Stimulated activated CD4-positive, alpha-beta T cell treated with anti-CD3 and anti-CD28 coated beads, Interleukin-15, amount 100 ng/mL, for 48 hours (primary cell): ENCODE results near the gene PRDM2.
"Not testable (repeated sequence)": the region's sequence is repeated elsewhere in the genome, so short reads cannot be mapped to it uniquely, and the experiment has no call there.

Experiments
- DNase-seq, 2 donors: peaks; one replicate each; pipeline ENCODE4 v3.0.0-alpha.2; 2020; ENCODE audit warnings: low read depth in 2 of 2

The PRDM2 gene, protein sequence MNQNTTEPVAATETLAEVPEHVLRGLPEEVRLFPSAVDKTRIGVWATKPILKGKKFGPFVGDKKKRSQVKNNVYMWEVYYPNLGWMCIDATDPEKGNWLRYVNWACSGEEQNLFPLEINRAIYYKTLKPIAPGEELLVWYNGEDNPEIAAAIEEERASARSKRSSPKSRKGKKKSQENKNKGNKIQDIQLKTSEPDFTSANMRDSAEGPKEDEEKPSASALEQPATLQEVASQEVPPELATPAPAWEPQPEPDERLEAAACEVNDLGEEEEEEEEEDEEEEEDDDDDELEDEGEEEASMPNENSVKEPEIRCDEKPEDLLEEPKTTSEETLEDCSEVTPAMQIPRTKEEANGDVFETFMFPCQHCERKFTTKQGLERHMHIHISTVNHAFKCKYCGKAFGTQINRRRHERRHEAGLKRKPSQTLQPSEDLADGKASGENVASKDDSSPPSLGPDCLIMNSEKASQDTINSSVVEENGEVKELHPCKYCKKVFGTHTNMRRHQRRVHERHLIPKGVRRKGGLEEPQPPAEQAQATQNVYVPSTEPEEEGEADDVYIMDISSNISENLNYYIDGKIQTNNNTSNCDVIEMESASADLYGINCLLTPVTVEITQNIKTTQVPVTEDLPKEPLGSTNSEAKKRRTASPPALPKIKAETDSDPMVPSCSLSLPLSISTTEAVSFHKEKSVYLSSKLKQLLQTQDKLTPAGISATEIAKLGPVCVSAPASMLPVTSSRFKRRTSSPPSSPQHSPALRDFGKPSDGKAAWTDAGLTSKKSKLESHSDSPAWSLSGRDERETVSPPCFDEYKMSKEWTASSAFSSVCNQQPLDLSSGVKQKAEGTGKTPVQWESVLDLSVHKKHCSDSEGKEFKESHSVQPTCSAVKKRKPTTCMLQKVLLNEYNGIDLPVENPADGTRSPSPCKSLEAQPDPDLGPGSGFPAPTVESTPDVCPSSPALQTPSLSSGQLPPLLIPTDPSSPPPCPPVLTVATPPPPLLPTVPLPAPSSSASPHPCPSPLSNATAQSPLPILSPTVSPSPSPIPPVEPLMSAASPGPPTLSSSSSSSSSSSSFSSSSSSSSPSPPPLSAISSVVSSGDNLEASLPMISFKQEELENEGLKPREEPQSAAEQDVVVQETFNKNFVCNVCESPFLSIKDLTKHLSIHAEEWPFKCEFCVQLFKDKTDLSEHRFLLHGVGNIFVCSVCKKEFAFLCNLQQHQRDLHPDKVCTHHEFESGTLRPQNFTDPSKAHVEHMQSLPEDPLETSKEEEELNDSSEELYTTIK (N-terminal part only)

GRCh38 chr1:13699936-13700520, at the start of gene PRDM2:
Gene PRDM2 (plus strand): TSS chr1:13700188. CDS start chr1:13715606, 15,418 bp downstream.
- peak; percentile 40 for DNase-seq

DNA sequence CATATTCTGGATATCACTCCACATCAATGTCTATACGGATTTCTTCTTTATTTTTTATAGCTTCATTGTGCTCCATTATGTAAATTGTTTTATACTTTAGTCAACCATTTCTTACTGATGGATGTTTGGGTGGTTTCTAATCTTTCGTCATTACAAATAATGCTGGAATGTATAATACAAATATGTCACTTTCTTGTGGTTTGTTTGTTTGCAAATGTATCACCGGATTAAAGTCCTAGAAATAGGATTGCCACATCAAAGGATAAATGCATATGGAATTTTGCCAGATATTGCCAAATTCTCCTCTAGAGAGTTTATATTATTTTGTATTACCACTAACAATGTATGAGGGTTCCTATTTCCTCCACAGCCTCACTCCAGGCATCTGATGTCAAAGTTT, 48.7 kb upstream of the PRDM2 start:
- no peak for DNase-seq

- DNase-seq: no peak
Measured at GRCh38 chr1:13652238-13652637, 47.8 kb upstream of the PRDM2 start.

GRCh38 chr1:13661539-13661938, 38.4 kb upstream of the PRDM2 start:
- no peak for DNase-seq

GRCh38 chr1:13662493-13662892, 37.5 kb upstream of the PRDM2 start:
- no peak for DNase-seq

DNA sequence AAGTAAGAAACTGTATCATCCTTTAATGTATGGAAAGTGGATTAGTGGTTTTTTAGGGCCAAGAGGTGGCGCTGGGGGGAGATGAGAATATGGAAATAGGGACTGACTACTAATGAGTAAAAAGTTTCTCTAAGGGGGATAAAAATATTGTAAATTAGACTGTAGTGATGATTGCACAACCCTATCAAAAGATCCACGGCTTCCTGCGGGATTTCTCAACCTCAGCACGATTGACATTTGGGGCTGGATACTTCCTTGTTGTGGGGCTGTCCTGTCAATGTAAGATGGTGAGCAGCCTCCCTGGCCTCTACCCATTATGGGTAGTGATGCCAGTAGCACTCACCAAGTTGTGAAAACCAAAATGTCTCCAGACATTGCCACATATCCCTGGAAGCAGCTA, 36.0 kb upstream of the PRDM2 start:
- DNase-seq: no peak

GRCh38 chr1:13664451-13664850, 35.5 kb upstream of the PRDM2 start:
- no peak for DNase-seq

- DNase-seq: no peak
Measured at GRCh38 chr1:13666317-13666716, 33.7 kb upstream of the PRDM2 start.

DNA sequence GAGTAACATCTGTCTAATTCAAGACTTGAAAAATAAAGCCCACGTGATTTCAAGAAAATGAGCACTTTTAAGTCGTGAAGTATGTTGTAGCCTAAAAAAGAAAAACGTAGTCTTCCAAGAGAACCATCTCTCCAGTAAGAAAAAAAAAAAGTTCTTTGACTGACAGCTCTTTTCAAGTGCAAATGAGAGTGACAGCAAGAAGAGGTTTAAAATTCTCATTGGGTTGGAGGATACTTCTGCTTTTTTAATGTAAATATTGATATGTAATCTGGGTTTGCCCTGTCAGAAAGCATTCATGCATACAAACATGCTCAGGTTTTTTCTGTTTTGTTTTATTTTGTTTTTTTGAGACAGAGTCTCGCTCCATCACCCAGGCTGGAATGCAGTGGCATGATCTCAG, 32.3 kb upstream of the PRDM2 start:
- no peak for DNase-seq

GRCh38 chr1:13674377-13674776, 25.6 kb upstream of the PRDM2 start:
- no peak for DNase-seq

DNA sequence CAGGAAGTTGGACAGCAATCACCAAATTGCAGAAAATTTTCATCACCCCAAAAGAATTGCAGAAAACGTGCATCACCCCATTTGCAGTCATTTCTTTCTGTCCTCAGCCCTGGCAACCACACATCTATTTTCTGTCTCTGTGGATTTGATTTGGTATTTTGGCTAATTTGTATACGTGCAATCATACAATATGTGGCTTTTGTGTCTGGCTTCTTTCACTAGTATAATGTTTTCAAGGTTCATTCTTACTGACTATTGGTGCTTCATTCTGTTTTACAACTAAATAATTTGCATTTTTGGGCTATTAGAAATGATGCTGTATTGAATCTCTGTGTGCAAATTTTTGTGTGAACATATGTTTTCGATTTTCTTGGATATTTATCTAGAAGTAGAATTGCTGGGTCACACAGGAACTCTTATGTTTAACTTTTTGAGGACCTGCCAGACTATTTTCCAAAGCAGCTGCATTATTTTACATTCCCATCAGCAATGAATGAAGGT, 24.8 kb upstream of the PRDM2 start:
- no peak for DNase-seq

GRCh38 chr1:13677896-13678295, 22.1 kb upstream of the PRDM2 start:
- no peak for DNase-seq

DNA sequence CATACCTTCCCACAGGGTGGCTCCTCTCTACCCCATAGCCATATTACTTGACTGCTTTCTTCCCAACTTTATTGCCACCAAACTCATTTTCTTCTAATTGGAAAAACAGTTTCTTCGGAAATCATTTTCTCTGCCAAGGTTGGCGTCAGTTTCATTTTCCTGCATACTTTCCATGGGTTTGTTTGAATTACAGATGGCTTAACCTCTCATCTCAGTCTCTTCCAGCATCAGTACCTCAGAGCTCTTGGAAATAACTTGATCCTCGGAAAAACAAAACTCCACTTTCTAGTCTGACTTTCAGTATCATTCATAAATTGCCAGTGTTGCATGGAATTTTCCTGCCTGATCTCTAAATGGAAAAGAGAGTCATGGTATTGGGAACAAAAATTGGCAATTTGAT, 20.3 kb upstream of the PRDM2 start:
- no peak for DNase-seq

DNA sequence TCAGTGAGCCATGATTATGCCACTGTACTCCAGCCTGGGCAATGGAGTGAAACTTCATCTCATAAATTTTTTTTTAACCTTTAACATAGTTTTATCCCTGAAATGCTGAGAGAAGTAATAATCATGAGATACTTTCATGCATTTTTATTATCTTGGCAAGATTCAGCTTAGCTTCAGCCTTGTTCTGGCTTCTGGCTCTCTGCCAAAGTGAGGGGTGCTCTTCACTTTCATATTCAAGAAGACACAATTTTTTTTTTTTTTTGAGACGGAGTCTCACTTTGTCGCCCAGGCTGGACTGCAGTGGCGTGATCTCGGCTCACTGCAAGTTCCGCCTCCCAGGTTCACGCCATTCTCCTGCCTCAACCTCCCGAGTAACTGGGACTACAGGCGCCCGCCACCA, 19.4 kb upstream of the PRDM2 start:
- DNase-seq: not testable (repeated sequence)

DNA sequence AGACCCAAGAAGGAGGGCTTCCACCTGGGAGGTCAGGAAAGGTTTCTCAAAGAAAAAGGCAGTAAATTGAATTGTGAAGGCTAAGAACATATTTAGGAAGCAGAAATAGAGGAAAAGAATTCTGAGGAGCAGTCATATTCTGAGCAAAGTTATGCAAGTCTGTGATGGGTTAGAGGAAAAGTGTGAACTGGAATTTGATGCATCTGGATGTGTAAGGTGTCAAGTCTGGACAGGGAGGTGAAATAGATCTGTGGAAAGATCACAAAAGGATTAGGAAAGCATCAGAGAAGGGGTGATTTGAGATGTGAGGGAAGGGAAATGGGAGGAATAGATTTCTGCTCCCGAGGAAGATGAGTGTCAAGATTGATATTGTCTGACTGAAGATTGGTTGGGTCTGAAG, 18.1 kb upstream of the PRDM2 start:
- DNase-seq: no peak

- no peak for DNase-seq
Measured at GRCh38 chr1:13682444-13682843, 17.5 kb upstream of the PRDM2 start.

DNA sequence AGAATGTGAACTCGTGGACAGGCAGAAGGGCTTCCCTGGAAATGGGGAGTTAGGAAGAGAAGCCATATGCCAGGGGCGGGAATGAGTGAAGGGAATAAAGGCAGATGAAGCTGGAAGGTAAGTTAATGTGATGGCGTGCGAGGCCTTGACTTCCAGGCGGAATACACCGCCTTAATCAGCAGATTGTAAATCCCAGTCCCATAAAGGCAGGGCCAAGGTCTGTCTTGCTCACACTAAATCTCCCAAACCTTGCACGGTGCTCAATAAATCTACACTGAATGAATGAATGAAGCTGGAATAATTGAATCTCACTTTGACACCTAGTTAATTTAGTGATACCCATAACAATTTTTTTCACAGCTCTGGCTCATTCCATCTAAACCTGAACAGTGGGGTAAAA, 16.8 kb upstream of the PRDM2 start:
- no peak for DNase-seq

DNA sequence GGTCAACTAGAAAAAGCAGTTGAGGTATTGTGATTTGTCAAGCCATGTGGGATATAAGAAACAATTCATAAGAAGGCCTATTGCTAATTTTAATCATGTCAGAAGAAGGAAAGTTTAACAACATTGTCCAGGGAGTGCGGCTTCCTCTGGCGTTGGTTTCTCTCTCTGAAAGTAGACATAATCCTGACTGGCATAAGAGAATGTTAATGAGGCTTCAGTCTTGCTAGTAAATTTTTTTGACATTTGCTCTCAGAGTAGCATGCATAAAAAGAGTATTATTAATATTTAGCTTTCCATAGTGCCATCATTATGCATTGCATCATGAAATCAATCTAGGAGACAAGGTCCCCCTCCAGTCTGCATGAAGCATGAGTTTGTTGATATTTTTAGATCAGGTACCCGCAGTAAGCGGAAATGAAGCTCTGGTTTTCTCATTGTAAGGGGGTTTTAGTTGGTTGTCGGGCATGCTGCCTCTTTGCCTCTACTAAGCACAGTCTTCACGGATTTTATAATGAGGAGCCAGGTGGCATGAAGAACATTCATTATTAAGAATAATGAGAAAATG, 12.8 kb upstream of the PRDM2 start:
- DNase-seq: no peak

- DNase-seq: not testable (repeated sequence)
Measured at GRCh38 chr1:13693094-13693493, 6.9 kb upstream of the PRDM2 start.

- DNase-seq: no peak
Measured at GRCh38 chr1:13694886-13695684, 4.9 kb upstream of the PRDM2 start.
